Stimulated activated CD4-positive, alpha-beta T cell treated with anti-CD3 and anti-CD28 coated beads, Interleukin-1b, Interleukin-23, amount 100 ng/mL, for 48 hours (primary cell): ENCODE results near the gene HSF4.

ENCODE experiments used
- DNase-seq: peaks from one replicate; pipeline ENCODE4 v3.0.0-alpha.2; 2020

HSF4 gene

GRCh38 chr16:67150047-67150832, 14.3 kb upstream of the HSF4 start:
- peak; percentile 50 for DNase-seq

- DNase-seq = peak; percentile 35
These were observed 13.6 kb upstream of the HSF4 start, which contains the start of gene B3GNT9 for GRCh38 chr16:67150833-67151396. B3GNT9 (minus strand) TSS chr16:67150998; CDS start chr16:67150485, 513 bp downstream.

GRCh38 chr16:67151431-67152097, 13.0 kb upstream of the HSF4 start:
- no peak for DNase-seq

GRCh38 chr16:67154578-67155294, 9.8 kb upstream of the HSF4 start:
- DNase-seq = no peak

- peak; percentile 76 for DNase-seq
These were observed 9.0 kb upstream of the HSF4 start for GRCh38 chr16:67155295-67156142.

GRCh38 chr16:67156143-67156844, 8.3 kb upstream of the HSF4 start:
- DNase-seq = no peak

- no peak for DNase-seq
These were observed 7.3 kb upstream of the HSF4 start for GRCh38 chr16:67157106-67157748.

- no peak for DNase-seq
These were observed 6.5 kb upstream of the HSF4 start for GRCh38 chr16:67157892-67158635.

GRCh38 chr16:67158637-67159600, 5.6 kb upstream of the HSF4 start:
- peak; percentile 86 for DNase-seq

- no peak for DNase-seq
These were observed 2.9 kb upstream of the HSF4 start for GRCh38 chr16:67161595-67162058.

GRCh38 chr16:67162506-67163163, 1.9 kb upstream of the HSF4 start:
- no peak for DNase-seq

- peak; percentile 49 for DNase-seq
These were observed 1.2 kb upstream of the HSF4 start for GRCh38 chr16:67163164-67163998.

GRCh38 chr16:67163999-67164558, 466 bp upstream of the HSF4 start:
- DNase-seq = no peak

- no peak for DNase-seq
These were observed 855 bp downstream of the HSF4 start for GRCh38 chr16:67165121-67166078.

- no peak for DNase-seq
These were observed 1.6 kb downstream of the HSF4 start for GRCh38 chr16:67166110-67166547.
